Astrocyte (in vitro differentiated cells and primary cell): Measurements from ENCODE around the gene CDK4.

Experiments used
- CTCF ChIP-seq: IDR thresholded peaks from 2 replicates; pipeline ENCODE4 v1.5.1; 2011; ENCODE audit warnings: low read depth, mild to moderate bottlenecking, inconsistent platforms, low read length, moderate library complexity; ENCODE audit not compliant: insufficient read depth
- EZH2 ChIP-seq: IDR thresholded peaks from 2 replicates; pipeline ENCODE4 v1.6.1; 2012; ENCODE audit warnings: mild to moderate bottlenecking, low read length, inconsistent platforms; ENCODE audit not compliant: insufficient read depth

DNA sequence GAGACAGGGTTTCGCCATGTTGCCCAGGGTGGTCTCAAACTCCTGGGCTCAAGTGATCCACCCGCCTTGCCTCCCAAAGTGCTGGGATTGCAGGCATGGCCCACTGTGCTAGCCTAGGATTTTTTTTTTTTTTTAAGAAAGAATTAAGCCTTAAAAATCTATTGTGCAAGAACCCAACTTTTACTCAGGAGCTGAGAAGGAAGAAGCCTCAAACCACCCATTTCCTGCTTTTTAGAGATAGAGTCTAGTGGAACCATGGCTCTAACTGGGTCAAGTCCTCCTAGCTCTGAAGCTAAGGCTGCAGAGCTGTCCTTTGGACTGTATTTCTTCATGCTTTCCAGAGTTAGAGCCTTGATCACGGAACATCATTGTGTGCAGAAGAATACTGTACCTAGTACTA lies 29.1 kb upstream of the CDK4 start:
- TF ChIP-seq CTCF = no peak
- no peak for TF ChIP-seq EZH2
